ENCODE results near the gene STAB1.

Gene STAB1

DNA sequence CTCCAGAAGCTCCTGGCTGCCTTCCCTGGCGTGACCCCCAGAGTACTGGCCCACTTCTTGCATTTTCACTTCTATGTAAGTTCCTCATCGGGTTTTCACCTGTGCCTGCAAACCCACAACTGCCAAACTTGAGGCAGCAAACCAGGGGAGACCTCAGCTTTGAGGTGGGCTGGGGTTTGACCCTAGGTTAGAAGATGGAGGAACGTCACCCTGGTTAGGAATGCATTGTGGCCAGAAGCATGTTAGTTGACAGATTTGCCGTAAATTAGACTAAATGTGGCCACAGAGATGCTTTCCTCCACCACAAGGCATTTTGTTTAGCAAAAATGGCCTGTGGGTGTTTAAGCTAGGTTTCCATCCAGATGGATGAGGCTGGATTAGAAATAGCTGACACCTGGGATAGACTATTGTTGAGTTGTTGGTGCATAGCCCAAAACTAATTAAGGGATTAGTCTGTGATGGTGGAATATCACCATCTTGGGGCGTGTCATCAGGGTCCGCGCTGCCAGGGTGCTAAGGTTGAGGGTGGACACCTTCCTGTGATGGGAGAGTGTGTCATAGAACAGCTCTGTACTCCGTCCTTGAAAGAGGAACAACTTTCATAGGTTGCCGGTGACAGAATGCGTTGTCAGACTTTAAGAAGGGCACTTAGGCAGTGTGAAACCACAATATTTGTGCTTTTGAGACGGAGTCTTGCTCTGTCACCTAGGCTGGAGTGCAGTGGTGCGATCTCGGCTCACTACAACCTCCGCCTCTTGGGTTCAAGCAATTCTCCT is 36.2 kb upstream of the STAB1 start:
- peaks cover 61% of the 10 kb centered on the region for H3K36me3 ChIP-seq (ENCODE audit: insufficient read depth, low read length)
- H3K4me2 ChIP-seq (ENCODE audit: insufficient read depth, low read length): no peak overlapping the region
- no peak for TF ChIP-seq EZH2 (IDR thresholded peaks at IDR 0.05; ENCODE audit: borderline replicate concordance, low read depth, low read length, severe bottlenecking)
- TF ChIP-seq, protein P1, sequence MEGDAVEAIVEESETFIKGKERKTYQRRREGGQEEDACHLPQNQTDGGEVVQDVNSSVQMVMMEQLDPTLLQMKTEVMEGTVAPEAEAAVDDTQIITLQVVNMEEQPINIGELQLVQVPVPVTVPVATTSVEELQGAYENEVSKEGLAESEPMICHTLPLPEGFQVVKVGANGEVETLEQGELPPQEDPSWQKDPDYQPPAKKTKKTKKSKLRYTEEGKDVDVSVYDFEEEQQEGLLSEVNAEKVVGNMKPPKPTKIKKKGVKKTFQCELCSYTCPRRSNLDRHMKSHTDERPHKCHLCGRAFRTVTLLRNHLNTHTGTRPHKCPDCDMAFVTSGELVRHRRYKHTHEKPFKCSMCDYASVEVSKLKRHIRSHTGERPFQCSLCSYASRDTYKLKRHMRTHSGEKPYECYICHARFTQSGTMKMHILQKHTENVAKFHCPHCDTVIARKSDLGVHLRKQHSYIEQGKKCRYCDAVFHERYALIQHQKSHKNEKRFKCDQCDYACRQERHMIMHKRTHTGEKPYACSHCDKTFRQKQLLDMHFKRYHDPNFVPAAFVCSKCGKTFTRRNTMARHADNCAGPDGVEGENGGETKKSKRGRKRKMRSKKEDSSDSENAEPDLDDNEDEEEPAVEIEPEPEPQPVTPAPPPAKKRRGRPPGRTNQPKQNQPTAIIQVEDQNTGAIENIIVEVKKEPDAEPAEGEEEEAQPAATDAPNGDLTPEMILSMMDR (IDR thresholded peaks at IDR 0.05; ENCODE audit: borderline replicate concordance, extremely low read depth, low read length, poor library complexity, severe bottlenecking): no peak
- ATAC-seq (ENCODE audit: insufficient read depth, low read depth): no peak
- peaks cover 76% of the 10 kb centered on the region for H3K79me2 ChIP-seq (ENCODE audit: insufficient read depth, low read length)
- H4K20me1 ChIP-seq (ENCODE audit: insufficient read depth, low read length): peaks cover 11% of the 10 kb centered on the region; the same call in 1 of the 2 replicates
- no peaks in the 10 kb centered on the region for H3K9me3 ChIP-seq (ENCODE audit: insufficient read depth, low read length, severe bottlenecking)
- H3K9ac ChIP-seq (ENCODE audit: low read depth, low read length): no peak overlapping the region
- no peak overlapping the region for H2AFZ ChIP-seq (ENCODE audit: low read depth, low read length)
- H3K27me3 ChIP-seq (ENCODE audit: insufficient read depth, low read length, poor library complexity): no peaks in the 10 kb centered on the region
- no peak overlapping the region for H3K27ac ChIP-seq (ENCODE audit: low read length)
- H3K4me3 ChIP-seq (ENCODE audit: low read depth in 1 of 2, low read length in 2 of 2): no peak overlapping the region
- no peak for DNase-seq
- peaks cover 26% of the 10 kb centered on the region for H3K4me1 ChIP-seq (ENCODE audit: insufficient read depth, low read length)

DNA sequence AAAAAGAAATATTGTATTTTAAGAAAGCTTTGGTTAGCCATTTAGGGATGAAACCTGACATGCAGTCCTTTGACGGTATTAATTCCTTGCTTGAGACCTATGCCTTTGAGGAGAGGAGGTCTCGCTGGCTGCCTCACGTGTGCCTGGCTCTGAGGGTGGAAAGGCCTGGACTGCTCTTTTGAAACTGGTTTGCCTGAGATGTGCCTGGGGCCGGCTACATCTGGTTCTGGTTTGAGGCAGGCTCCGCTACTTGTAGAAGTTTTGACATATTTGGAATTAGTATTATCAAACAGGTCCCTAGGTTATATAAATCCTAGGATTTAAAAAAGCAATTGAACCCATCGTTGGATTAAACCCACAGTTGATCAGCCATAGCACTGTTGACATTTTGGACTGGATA is 33.3 kb upstream of the STAB1 start:
- Histone ChIP-seq H3K4me1 (ENCODE audit: insufficient read depth, low read length) (peaks cover 9% of the 10 kb centered on the region), H3K9me3 (ENCODE audit: insufficient read depth, low read length, severe bottlenecking) (no peaks in the 10 kb centered on the region), H4K20me1 (ENCODE audit: insufficient read depth, low read length) (peaks cover 21% of the 10 kb centered on the region), H2AFZ (ENCODE audit: low read depth, low read length) (no peak overlapping the region), H3K4me3 (ENCODE audit: low read depth in 1 of 2, low read length in 2 of 2) (no peak overlapping the region), H3K9ac (ENCODE audit: low read depth, low read length) (no peak overlapping the region), H3K4me2 (ENCODE audit: insufficient read depth, low read length) (no peak overlapping the region), H3K79me2 (ENCODE audit: insufficient read depth, low read length) (peaks cover 87% of the 10 kb centered on the region), H3K27me3 (ENCODE audit: insufficient read depth, low read length, poor library complexity) (no peaks in the 10 kb centered on the region), H3K27ac (ENCODE audit: low read length) (no peak overlapping the region), H3K36me3 (ENCODE audit: insufficient read depth, low read length) (peaks cover 84% of the 10 kb centered on the region)
- DNase-seq: no peak
- TF ChIP-seq, protein P1 (IDR thresholded peaks at IDR 0.05; ENCODE audit: borderline replicate concordance, extremely low read depth, low read length, poor library complexity, severe bottlenecking): no peak
- no peak for ATAC-seq (ENCODE audit: insufficient read depth, low read depth)

DNA sequence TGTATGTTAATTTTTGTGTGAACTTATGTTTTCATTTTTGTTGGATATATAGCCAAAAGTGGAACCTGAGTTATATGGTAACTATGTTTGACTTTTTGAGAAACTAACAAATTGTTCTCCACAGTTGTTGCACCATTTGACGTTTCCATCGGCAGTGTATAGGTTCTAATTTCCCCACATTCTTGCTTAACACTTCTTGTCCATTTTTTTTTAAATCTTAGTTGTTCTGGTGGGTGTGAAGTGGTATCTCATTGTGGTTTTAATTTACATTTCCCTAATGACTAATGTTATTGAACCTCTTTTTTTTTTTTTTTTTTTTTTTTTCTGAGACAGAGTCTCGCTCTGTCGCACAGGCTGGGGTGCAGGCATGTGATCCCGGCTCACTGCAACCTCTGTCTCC is 31.7 kb upstream of the STAB1 start:
- Histone ChIP-seq H2AFZ (ENCODE audit: low read depth, low read length) (no peak overlapping the region), H3K27me3 (ENCODE audit: insufficient read depth, low read length, poor library complexity) (no peaks in the 10 kb centered on the region), H3K4me1 (ENCODE audit: insufficient read depth, low read length) (no peaks in the 10 kb centered on the region; the same call in 1 of the 2 replicates), H3K27ac (ENCODE audit: low read length) (no peak overlapping the region), H3K36me3 (ENCODE audit: insufficient read depth, low read length) (peaks cover 82% of the 10 kb centered on the region), H4K20me1 (ENCODE audit: insufficient read depth, low read length) (peaks cover 27% of the 10 kb centered on the region), H3K4me2 (ENCODE audit: insufficient read depth, low read length) (no peak overlapping the region), H3K9ac (ENCODE audit: low read depth, low read length) (no peak overlapping the region), H3K4me3 (ENCODE audit: low read depth in 1 of 2, low read length in 2 of 2) (no peak overlapping the region), H3K79me2 (ENCODE audit: insufficient read depth, low read length) (peaks cover 84% of the 10 kb centered on the region), H3K9me3 (ENCODE audit: insufficient read depth, low read length, severe bottlenecking) (no peaks in the 10 kb centered on the region)
- ATAC-seq (ENCODE audit: insufficient read depth, low read depth): no peak
- TF ChIP-seq, protein P1 (IDR thresholded peaks at IDR 0.05; ENCODE audit: borderline replicate concordance, extremely low read depth, low read length, poor library complexity, severe bottlenecking): no peak
- TF ChIP-seq EZH2 (IDR thresholded peaks at IDR 0.05; ENCODE audit: borderline replicate concordance, low read depth, low read length, severe bottlenecking): no peak
- no peak for DNase-seq
